AG08396 (cell line): ENCODE measurements around the gene COL4A2.
A peak's percentile ranks its signal among the peaks of the same experiment; 100 is the strongest.
"Not testable (repeated sequence)": the region's sequence is repeated elsewhere in the genome, so short reads cannot be mapped to it uniquely, and the experiment has no call there.

ENCODE experiments used
- DNase-seq: peaks from one replicate; pipeline ENCODE4 v3.0.0; 2012; ENCODE audit warnings: low spot score, mixed read lengths

The COL4A2 gene

DNA sequence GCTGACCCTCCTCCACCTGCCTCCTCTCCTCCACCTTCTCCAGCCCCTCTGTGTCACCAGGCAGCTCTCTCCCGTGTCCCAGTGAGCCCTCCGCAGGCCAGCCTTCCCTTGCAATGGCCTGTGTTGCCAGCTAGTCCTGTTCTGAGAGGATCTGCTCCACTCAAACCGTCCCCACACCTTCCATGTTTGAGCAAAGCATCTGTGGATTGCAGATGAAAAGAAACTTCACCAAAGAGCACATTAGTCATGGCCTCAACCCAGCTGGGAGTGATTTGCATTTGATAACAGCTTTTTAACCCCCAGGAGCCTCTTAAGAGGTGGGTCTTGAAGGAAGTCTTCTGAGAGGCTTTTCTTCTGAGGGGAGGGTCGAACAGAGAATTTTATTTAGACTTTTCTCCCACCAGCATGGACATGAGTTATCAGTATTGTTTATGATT is 72.8 kb downstream of the COL4A2 start:
- DNase-seq, result peak; percentile 40

GRCh38 chr13:110380359-110381028 is 73.4 kb downstream of the COL4A2 start:
- DNase-seq, result peak; percentile 35

DNA sequence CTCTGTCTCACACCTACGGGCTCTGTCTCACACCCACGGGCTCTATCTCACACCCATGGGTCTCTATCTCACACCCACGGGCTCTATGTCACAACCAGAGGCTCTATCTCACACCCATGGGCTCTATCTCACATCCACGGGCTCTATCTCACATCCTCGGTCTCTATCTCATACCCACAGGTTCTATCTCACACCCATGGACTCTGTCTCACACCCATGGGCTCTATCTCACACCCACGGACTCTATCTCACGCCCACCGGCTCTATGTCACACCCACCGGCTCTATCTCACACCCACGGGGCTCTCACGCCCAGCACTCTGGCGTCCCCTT is 73.9 kb downstream of the COL4A2 start:
- no peak for DNase-seq

DNA sequence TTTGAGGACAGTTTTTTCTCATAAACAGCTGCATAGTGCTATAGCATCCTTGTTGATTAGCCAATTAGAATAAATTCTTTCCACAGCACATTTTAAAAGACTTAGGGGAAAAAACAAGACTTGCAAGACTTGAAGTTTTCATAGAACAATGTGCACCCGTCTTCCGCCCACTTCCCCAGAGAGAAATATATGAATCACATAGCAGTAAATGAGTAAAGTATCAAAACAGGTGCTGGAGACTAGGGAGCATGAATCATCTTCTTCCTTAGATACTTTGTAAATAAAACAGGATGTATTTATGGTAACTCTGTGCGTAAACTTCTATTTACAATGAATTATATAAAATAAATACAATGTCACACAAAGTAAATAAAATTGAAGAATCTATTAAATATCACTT is 75.1 kb downstream of the COL4A2 start:
- no peak for DNase-seq

DNA sequence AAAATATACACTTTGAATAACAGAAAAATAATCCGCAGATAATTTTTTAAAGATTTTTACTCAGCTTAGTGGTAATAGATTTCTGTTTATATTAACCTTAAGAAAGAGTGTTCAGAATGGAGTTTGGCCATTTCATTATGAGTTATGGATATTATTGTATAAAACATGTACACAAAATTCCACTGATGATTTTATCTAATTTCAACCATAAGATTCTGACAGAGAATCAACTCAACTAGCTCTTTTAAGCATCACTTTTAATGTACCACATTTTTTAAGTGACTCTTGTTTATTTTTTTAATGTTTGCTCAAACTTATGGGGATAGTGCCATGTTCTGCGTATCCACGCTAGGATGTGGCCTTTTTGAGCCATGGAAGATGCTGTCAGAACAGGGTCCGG is 75.7 kb downstream of the COL4A2 start:
- DNase-seq, result no peak

DNA sequence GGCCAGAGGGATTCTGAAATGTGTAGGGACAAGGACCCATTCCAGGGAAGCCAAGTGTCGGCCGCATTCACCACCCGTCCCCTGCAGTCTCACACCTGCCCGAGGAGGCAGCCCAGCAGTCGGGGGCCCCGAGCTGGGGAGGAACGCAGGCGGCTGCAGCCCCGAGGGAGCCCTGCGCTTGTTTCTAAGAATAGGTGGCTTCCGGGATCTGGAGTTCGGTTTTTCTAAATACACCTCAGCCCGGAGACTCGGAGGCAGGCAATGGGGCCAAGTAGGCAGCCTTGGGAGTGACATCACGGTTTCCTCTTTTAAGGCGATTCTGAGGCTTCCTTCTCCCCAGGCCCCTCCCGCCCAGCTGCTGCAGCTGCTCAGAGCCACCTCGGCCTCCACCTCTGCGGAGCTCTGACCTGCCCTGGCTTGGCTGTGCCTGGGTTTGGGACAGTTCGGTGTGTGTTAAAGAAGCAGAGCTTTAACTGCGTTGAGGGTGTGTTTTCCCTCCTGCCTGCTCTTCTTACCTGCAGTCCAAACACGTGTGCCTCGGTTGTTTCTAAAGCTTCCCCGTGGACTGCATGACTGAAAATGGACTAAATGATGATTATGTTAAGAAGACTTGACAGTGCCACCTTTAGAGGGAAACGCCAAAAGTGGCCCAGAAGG is 80.5 kb downstream of the COL4A2 start:
- no peak for DNase-seq

DNA sequence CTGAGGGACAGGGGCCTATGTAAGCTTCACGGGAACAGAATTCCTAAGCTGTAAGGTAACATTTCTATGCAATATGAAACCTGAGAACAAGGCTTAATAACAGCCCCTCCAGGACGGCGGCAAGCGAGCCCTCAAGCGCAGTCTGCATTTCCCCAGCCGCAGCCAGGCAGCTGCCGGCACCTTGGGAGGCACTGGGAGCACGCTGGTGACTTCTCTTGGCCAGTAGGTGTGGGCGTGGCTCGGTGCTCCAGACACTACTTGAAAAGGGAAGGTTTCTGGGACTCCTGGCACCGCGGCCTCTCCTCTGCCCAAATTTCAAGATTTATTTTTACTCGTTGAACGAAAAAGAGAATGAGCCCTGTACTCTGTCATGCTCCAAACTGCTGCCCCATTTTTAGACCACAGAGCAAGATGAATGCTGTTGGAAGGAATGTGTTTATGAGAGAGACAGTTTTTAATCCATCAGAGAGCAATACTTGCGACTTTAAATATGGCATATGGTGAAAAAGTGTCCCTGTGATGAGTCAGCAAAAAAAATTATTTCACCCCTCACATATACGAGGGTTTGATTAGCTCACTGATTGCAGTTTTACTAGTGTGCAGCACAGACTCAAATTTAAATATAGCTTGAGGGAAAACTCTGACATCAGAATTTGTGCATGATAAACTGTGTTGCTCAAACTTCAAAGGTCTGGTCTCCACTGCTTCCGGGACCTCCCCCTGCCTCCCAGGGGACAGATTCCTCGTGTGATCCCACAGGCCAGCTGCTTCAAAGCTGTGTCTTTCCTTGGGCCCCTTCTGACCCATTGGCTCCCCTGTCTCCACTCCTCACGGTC is 81.2 kb downstream of the COL4A2 start:
- peak; percentile 45 for DNase-seq

DNA sequence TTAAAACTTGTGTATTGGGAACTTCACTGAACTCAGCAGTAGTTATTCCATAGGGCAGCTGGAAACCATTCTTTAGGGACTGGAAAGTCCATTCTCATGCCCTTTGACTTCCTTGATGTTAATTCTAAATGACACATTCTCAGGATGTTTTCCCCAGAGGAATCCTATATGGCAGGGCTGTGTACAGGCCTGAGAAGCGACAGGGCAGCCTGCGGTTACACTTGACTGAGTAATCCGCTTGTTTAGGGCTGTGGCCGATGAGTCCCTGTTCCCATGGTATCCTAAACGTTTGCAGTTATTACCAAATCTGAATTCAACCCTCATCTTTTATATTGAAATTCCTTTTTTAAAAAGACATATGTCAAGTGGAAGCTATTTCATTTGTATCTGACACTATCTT is 83.5 kb downstream of the COL4A2 start:
- peak; percentile 83 for DNase-seq

DNA sequence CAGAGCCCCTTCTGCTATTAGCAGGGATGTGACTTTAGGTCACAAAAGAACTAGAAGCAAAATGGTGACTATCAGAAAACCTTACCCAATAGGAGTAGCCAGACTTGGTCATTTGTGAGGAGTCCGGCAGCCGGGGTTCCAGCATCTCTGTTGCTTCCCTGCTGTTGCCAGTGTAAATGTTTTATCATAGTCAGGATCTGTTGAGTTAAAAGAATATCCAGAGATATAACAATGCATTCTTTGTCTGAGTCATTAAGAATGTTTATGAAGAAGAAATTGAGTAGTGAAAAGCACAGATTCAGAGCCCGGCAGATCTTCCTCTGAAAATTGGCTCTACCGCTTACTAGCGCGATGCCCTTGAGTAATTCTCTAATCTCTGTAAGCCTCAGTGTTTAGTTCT is 84.2 kb downstream of the COL4A2 start:
- no peak for DNase-seq

GRCh38 chr13:110392510-110393240 is 85.6 kb downstream of the COL4A2 start:
- DNase-seq, result no peak

- DNase-seq, result no peak
Observed at GRCh38 chr13:110393761-110394160, 86.7 kb downstream of the COL4A2 start.

DNA sequence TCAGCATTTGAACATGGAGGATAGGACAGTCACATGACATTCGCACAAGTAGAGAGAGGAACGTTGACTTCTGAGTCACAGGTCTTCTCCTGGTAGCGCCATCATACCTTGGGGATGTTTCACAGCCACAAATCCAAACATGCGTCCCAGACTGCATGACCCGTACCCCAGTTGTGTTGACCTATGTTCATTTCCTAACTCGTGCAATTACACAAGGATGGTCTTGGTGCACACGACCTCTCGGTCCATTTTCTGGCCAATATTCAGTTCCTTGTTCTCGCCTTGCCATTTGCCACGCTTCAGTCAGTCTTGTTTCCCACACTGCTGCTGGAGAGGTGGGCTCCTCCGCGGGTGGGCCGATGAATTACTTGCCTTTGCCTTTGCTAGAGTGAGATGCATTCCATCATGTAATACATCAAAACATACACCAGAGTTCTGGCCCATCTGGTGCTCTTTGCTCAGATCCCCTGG is 87.3 kb downstream of the COL4A2 start:
- DNase-seq, result no peak

GRCh38 chr13:110395616-110396015 is 88.5 kb downstream of the COL4A2 start:
- DNase-seq, result not testable (repeated sequence)

- no peak for DNase-seq
Observed at GRCh38 chr13:110396476-110396875, 89.4 kb downstream of the COL4A2 start.

DNA sequence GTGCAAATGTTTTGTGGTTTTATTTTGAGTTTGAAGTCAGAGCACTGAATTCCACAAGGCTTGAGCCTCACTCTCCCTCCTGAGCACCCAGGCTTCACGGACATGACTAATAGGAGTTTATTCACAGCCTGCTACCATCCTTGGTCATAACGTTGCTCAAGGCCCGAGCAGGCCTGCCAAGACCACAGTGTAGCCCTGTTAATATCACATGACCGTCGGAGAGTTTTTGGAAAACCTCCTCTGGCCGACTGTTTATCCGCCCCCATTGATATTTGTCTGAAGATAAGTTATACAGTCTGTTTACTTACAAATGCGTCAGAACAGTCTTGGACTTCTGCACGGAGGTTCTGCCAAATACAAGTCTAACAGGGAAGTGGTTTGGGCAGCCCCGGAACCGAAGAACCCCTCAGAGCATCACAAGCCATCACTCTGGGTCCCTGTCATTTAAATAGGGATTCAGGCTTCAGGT is 89.9 kb downstream of the COL4A2 start:
- peak; percentile 88 for DNase-seq

- no peak for DNase-seq
Observed at GRCh38 chr13:110397436-110398115, 90.5 kb downstream of the COL4A2 start.

DNA sequence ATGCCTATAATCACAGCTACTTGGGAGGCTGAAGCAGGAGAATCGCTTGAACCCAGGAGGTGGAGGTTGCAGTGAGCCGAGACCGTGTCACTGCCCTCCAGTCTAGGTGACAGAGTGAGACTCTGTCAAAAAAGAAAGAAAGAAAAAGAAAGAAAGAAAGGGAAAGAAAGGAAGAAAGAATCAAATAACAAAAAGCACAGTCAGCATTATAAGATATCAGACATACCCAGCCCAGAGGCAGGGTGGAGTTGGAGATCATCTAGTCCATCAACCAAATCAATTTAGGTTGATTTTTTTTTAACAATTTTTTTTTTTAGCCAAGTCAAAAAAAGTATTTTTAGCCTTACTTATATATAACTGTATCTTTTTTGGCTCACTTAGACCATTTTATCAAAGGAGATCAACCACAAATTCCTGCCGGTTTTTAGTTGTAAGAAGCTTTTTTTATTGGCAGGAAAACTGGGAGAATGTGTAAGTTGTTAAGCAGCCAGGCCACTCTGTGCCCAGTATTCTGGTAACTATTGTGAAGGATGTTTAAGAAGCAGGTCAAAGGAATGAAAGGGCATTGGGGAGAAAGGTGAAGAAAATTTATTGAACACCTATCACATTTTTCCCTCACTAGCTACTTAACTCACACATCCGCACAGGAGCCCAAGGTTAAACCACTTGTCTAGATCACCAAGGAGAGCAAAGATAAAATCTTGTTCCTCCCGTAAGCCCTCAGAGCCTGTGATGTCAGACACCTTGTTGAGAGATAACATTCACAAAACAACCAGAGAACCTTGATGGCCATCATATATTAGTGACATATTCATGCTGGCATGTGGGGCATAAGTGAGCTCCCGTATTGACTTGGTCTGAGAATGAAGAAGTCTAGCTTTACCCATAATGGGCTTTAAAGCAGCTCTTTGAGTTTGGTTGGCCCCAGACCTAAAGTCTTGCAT is 91.8 kb downstream of the COL4A2 start:
- no peak for DNase-seq

GRCh38 chr13:110399801-110400200 is 92.7 kb downstream of the COL4A2 start:
- DNase-seq, result no peak

DNA sequence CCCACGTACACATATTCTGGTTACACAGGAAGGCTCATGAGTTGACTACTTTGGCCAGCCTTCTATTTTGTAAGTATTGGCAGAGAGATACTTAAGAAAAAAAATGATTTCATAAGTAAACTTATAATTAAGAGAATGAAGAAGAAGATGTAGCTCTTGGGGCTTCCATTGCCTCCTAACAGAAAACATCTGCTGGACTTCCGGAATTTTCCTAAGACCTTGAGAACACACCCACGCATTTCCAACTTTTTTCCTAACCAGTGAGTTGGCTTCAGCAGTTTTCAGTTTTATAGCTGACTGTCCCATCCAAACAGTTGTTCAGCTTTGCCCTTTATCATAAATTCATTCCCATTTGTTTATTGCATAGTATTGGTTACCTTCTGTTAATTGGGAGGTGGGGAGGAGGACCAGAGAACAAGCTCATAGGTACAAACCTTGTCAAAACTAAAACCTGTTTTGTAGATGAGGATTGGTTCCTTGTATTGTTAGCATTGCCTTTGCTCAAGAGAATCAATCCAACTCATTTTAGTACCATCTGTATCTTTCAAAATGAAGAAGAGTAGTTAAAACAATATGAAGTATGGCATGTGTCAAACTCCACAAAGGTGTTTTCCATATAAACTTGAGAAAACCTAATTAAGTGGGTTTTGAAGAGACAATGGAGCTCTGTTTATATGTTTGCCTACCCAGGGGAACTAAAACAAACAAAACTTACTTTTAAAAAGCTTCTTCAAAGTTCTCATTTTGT is 93.9 kb downstream of the COL4A2 start:
- DNase-seq, result no peak
